NCI-H446 treated with DMSO at 0.1 percent for 48 hours (cell line): ENCODE results near the gene EEF2KMT.

Experiments used
- DNase-seq: peaks from one replicate; lab custom pipeline; 2025; lab: John Stamatoyannopoulos, UW

The EEF2KMT gene

GRCh38 chr16:5041600-5042133, 55.9 kb downstream of the EEF2KMT start:
- no peak for DNase-seq

DNA sequence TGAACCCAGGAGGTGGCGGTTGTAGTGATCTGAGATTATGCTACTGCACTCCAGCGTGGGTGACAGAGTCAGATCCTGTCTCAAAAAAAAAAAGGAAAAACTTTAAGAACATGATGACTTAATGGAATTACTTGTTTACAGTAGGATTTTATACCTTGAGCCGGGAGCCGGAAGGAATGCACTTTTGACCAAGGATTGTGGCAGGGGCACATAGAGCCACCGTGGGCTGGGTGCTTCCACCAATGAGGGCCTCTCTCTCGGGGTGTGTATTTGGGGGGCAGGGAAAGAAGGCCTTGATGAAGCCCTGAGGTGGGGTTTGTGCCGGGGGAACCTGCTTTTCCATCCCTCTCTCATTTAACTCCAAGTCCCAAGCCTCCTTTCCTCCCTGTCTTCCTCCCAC, 57.1 kb downstream of the EEF2KMT start:
- no peak for DNase-seq

- no peak for DNase-seq
Observed at GRCh38 chr16:5036228-5037156, 61.1 kb downstream of the EEF2KMT start.

DNA sequence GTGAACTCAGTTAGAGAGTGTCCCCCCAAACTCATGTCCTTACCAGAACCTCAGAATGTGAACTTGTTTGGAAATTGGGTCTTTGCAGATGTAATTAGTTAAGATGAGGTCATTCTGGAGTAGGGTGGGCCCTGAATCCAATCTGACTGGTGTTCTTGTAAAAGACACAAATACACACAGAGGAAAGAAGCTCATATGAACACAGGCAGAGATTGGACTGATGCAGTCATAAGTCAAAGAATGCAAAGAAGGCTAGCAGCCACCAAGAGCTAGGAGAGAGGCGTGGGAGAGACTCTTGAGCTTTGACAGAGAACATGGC, 61.7 kb downstream of the EEF2KMT start:
- no peak for DNase-seq
